ENCODE data around the gene GPS2. TPM values are rescaled to one million over a fixed set of nuclear protein-coding genes. Genes with fewer than 3 reads are reported as not detected.

Gene GPS2
- total and polyA plus RNA-seq, 2 of the 4 experiments (the other 2 are of a cell fraction): 36.2 to 50.9 TPM

DNA sequence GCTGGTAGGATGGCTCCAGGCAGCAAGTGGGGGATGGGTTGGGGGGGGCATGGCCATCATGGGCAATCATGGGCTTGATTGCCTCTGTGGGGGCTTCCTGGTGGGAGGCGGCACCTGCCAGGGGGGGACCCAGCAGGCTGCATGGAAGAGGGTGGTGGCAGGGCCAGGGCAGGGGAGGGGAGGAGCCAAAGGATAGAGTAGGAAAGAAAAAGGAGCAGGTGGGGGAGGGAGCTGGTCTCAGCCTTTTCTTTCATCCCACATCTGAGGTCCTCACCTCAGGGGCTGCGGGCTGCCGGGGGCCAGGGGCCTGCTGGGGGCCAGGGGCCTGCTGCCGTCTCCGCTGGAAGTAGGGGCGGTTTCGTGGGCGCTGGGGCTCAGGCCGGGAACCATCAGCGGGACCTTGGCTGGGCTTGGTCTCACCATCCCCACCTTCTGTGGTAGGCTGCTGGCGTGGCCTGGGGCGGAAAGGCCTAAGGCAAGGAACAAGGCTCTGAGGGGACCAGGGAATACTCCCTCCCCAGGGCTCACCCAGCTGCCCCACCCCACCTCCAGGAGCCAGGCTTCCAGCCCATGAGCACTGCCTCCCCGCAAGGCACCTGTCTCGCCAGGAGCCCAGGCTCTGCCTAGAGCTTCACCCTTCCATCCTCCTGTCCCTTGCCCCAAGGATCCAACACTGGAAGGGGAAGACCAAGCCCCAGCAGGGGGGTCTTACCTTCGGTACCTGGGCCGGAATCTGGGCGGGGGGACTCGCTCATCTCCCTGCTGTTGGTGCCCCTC is 25.7 kb downstream of the GPS2 start:
- Histone ChIP-seq H3K23ac (ENCODE audit: low read depth, low read length) (no peak overlapping the region), H3K79me1 (ENCODE audit: low read depth in 1 of 2, low read length in 2 of 2) (no peaks in the 10 kb centered on the region), H3K27ac (ENCODE audit: insufficient read depth, low read length) (no peak overlapping the region), H3K9me1 (ENCODE audit: insufficient read depth, low read length) (no peaks in the 10 kb centered on the region), H2BK15ac (ENCODE audit: low read depth, low read length) (no peak overlapping the region), H2AK5ac (ENCODE audit: low read depth, low read length) (no peak overlapping the region), H3K56ac (ENCODE audit: extremely low read depth, insufficient read depth, low read length) (no peak overlapping the region), H3K9ac (ENCODE audit: low read depth, low read length) (no peak overlapping the region), H3K4me2 (ENCODE audit: low read depth, low read length) (no peak overlapping the region), H4K8ac (ENCODE audit: low read depth in 2 of 2, low read length in 2 of 2) (no peak overlapping the region), H3K18ac (ENCODE audit: low read depth, low read length) (no peak overlapping the region), H2AK9ac (replicated peaks; ENCODE audit: low read depth, low read length, poor library complexity) (no peak overlapping the region), H3K27me3 (ENCODE audit: control insufficient read depth, insufficient read depth, low read length) (peaks cover 76% of the 10 kb centered on the region), H3K36me3 (ENCODE audit: control insufficient read depth, insufficient read depth, low read length) (no peaks in the 10 kb centered on the region), H4K5ac (ENCODE audit: low read depth, low read length) (no peak overlapping the region), H2BK20ac (ENCODE audit: low read depth, low read length) (no peak overlapping the region), H3K14ac (replicated peaks; ENCODE audit: low read depth, low read length) (no peak overlapping the region), H2BK5ac (ENCODE audit: low read depth, low read length, poor library complexity, severe bottlenecking) (no peak overlapping the region), H2BK120ac (ENCODE audit: low read depth, low read length) (no peak overlapping the region), H2AFZ (replicated peaks; ENCODE audit: low read length, poor library complexity) (no peak overlapping the region), H3K4ac (ENCODE audit: low read depth, low read length) (no peak overlapping the region), H4K91ac (ENCODE audit: insufficient read depth, low read depth, low read length) (no peak overlapping the region), H3K9me3 (ENCODE audit: control insufficient read depth, insufficient read depth, low read length) (no peaks in the 10 kb centered on the region; the same call in 1 of the 2 replicates), H3K4me3 (ENCODE audit: insufficient read depth, low read depth, low read length) (no peak overlapping the region), H4K20me1 (ENCODE audit: insufficient read depth, low read length) (0 out of 2 replicates have a peak, but pooled peaks cover 3% of the 10 kb centered on the region), H3K4me1 (ENCODE audit: control insufficient read depth, insufficient read depth, low read length) (no peaks in the 10 kb centered on the region)
- ATAC-seq (ENCODE audit: low read depth) (no peak), DNase-seq (no peak)
- no TSS peak for BruUV-seq (replicated peaks)
- WGBS, 2 experiments (ENCODE audit: extremely low coverage in 2 of 2, insufficient read length in 1 of 2): 80% methylated on average over 1 of the region's 18 CpGs; no CpG with 5 or more reads in 1 of the 2 experiments
- dilution Hi-C loops (cut with HindIII; ENCODE audit: low sequenced_read_pairs, unreplicated experiment): no loop called here
- intact Hi-C loops (cut with micrococcal nuclease): no loop called here
- ChIA-PET CTCF (no interaction called here), POLR2A (ENCODE audit: unreplicated experiment) (no interaction called here)
- no peak for TF ChIP-seq MXI1 (IDR thresholded peaks at IDR 0.05; ENCODE audit: borderline replicate concordance, low read depth, low read length)
- TF ChIP-seq RCOR1 (IDR thresholded peaks at IDR 0.05; ENCODE audit: insufficient replicate concordance, low read length): no peak
- no peak for TF ChIP-seq FOS (IDR thresholded peaks at IDR 0.05; ENCODE audit: low read depth, low read length)
- no peak for TF ChIP-seq CHD1 (IDR thresholded peaks at IDR 0.05; ENCODE audit: low read depth, low read length)
- TF ChIP-seq SMC3 (IDR thresholded peaks at IDR 0.05; ENCODE audit: low read depth, low read length): no peak
- no peak for TF ChIP-seq POLR2A (IDR thresholded peaks at IDR 0.05; ENCODE audit: low read depth, low read length)
- TF ChIP-seq, protein P1, sequence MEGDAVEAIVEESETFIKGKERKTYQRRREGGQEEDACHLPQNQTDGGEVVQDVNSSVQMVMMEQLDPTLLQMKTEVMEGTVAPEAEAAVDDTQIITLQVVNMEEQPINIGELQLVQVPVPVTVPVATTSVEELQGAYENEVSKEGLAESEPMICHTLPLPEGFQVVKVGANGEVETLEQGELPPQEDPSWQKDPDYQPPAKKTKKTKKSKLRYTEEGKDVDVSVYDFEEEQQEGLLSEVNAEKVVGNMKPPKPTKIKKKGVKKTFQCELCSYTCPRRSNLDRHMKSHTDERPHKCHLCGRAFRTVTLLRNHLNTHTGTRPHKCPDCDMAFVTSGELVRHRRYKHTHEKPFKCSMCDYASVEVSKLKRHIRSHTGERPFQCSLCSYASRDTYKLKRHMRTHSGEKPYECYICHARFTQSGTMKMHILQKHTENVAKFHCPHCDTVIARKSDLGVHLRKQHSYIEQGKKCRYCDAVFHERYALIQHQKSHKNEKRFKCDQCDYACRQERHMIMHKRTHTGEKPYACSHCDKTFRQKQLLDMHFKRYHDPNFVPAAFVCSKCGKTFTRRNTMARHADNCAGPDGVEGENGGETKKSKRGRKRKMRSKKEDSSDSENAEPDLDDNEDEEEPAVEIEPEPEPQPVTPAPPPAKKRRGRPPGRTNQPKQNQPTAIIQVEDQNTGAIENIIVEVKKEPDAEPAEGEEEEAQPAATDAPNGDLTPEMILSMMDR (conservative IDR thresholded peaks at IDR 0.05; ENCODE audit: low read depth, low read length): no peak
- TF ChIP-seq MAFK (IDR thresholded peaks at IDR 0.05; ENCODE audit: low read depth, low read length): no peak
- no peak for TF ChIP-seq CEBPB (IDR thresholded peaks at IDR 0.05; ENCODE audit: low read depth, low read length)
- in situ Hi-C loops (cut with MboI; ENCODE audit: low sequenced_read_pairs): no loop called here

All from IMR-90 (cell line).